K562 (cell line): ENCODE data around the gene SLC13A4. TPM values are rescaled to one million over a fixed set of nuclear protein-coding genes. Genes with fewer than 3 reads are reported as not detected.

Source experiments
- ATAC-seq: fragments of 200-7000 bp; cut with Tn5 transposase; 3 replicates; pipeline ENCODE4 v1.9.1; 2020; ENCODE audit warnings: moderate library complexity
- BruUV-seq: library from RNA; stranded (reverse); fragments of 400-500 nt; replicated peaks from 2 replicates; lab custom pipeline; 2021; lab: Mats Ljungman, UMichigan
- CTCF ChIA-PET: fragments of 300-600 bp; formaldehyde crosslinking; extraction: SDS; loops from one replicate; lab custom pipeline; 2021; ENCODE audit warnings: low intra/inter-chr PET ratio; lab: Yijun Ruan, JAX
- POLR2A ChIA-PET: fragments of 300-600, 350-650 bp; sonication (Branson Sonifier 250); formaldehyde crosslinking; extraction: SDS; loops from one replicate; lab custom pipeline; 2021; ENCODE audit warnings: antibody characterized with exemption, inconsistent platforms; lab: Yijun Ruan, JAX
- DNase-seq, 4 experiments: peaks; one replicate each; pipeline versions ENCODE4 v3.0.0 to v3.0.0-alpha.2; 2011 to 2018; ENCODE audit warnings: low spot score in 3 of 4, mixed read lengths in 3 of 4; ENCODE audit errors: extremely low read depth in 1 of 4
- FAIRE-seq: peaks from 2 replicates; lab custom pipeline; 2011; peaks lifted over from hg19 to GRCh38; lab: Jason Lieb, UNC
- H2AFZ ChIP-seq: 2 replicates; pipeline ENCODE4 v1.6.0; 2011; ENCODE audit warnings: low read depth, low read length, control low read depth, inconsistent platforms
- H3K27ac ChIP-seq: fragments of 200-600 bp; 3 replicates; pipeline ENCODE4 v1.8.0; 2011; ENCODE audit warnings: low read depth, mild to moderate bottlenecking, control low read depth, inconsistent platforms, low read length, moderate library complexity, mixed read lengths; ENCODE audit errors: extremely low read depth
- H3K27me3 ChIP-seq, 2 experiments: fragments of 300-600 bp in 1 of 2; 2 replicates in 1 of 2; 3 replicates in 1 of 2; pipeline versions ENCODE4 v1.6.0 to v1.8.0; 2011; ENCODE audit warnings: inconsistent platforms in 2 of 2, low read length in 2 of 2, mild to moderate bottlenecking in 1 of 2, mixed read lengths in 1 of 2, moderate library complexity in 1 of 2; ENCODE audit not compliant: control insufficient read depth in 2 of 2, insufficient read depth in 2 of 2
- H3K36me3 ChIP-seq: fragments of 300-600 bp; 3 replicates; pipeline ENCODE4 v1.8.0; 2011; ENCODE audit warnings: mild to moderate bottlenecking, low read length, inconsistent platforms; ENCODE audit not compliant: control insufficient read depth, insufficient read depth
- H3K4me1 ChIP-seq, 2 experiments: fragments of 200-600 bp in 1 of 2; replicated peaks in 1 of 2; 2 replicates in 1 of 2; 3 replicates in 1 of 2; pipeline versions ENCODE4 v1.5.1 to v1.8.0; 2011; ENCODE audit warnings: inconsistent platforms in 2 of 2, low read length in 2 of 2, mild to moderate bottlenecking in 1 of 2, mixed read lengths in 1 of 2, moderate library complexity in 1 of 2; ENCODE audit not compliant: control insufficient read depth in 2 of 2, insufficient read depth in 2 of 2
- H3K4me2 ChIP-seq: 2 replicates; pipeline ENCODE4 v1.6.1; 2011; ENCODE audit warnings: low read length, control low read depth, inconsistent platforms, mixed read lengths; ENCODE audit not compliant: insufficient read depth
- H3K4me3 ChIP-seq: fragments of 200-600 bp; sonication (generic), shearing (Covaris generic); 2 replicates; pipeline ENCODE4 v1.5.1; 2016; ENCODE audit warnings: control low read depth, inconsistent platforms
- H3K79me2 ChIP-seq: fragments of 200-600 bp; 3 replicates; pipeline ENCODE4 v1.8.0; 2011; ENCODE audit warnings: low read length, inconsistent platforms; ENCODE audit not compliant: control insufficient read depth, insufficient read depth
- H3K9ac ChIP-seq, 2 experiments: 2 replicates each; pipeline versions ENCODE4 v1.6.0 to v1.6.1; 2011; ENCODE audit warnings: low read depth in 2 of 2, low read length in 2 of 2, control low read depth in 1 of 2, inconsistent platforms in 1 of 2, mild to moderate bottlenecking in 1 of 2, mixed read lengths in 1 of 2; ENCODE audit not compliant: insufficient read depth in 1 of 2
- H3K9me1 ChIP-seq: one replicate; pipeline ENCODE4 v1.6.0; 2011; ENCODE audit warnings: inconsistent platforms, mild to moderate bottlenecking, low read length, moderate library complexity; ENCODE audit not compliant: control insufficient read depth, insufficient read depth
- H3K9me3 ChIP-seq: replicated peaks from 2 replicates; pipeline ENCODE4 v1.5.1; 2011; ENCODE audit warnings: low read depth, low read length, inconsistent platforms; ENCODE audit not compliant: control insufficient read depth, insufficient read depth
- H4K20me1 ChIP-seq: replicated peaks from 2 replicates; pipeline ENCODE4 v1.6.1; 2011; ENCODE audit warnings: low read length, inconsistent platforms, mixed read lengths; ENCODE audit not compliant: control insufficient read depth, insufficient read depth
- CSDE1 ChIP-seq, 2 experiments: fragments of 450-650 bp; IDR thresholded peaks; 2 replicates each; pipeline ENCODE4 v1.6.1; 2016; ENCODE audit warnings: mild to moderate bottlenecking in 1 of 2
- E2F8 ChIP-seq: fragments of 450-650 bp; IDR thresholded peaks from 2 replicates; pipeline ENCODE4 v1.7.1; 2018; ENCODE audit warnings: mild to moderate bottlenecking, low read depth; ENCODE audit not compliant: partially characterized antibody
- HMG20B ChIP-seq: fragments of 250-450 bp; sonication (Bioruptor Pico); IDR thresholded peaks from 2 replicates; pipeline ENCODE4 v1.5.0; 2021; ENCODE audit warnings: mild to moderate bottlenecking
- MTA3 ChIP-seq: fragments of 450-650 bp; formaldehyde crosslinking; IDR thresholded peaks from 2 replicates; pipeline ENCODE4 v1.6.1; 2017; ENCODE audit warnings: mild to moderate bottlenecking, borderline replicate concordance
- SRSF3 ChIP-seq: fragments of 200-400 bp; formaldehyde crosslinking; IDR thresholded peaks from 2 replicates; pipeline ENCODE4 v1.6.1; 2016; ENCODE audit warnings: mild to moderate bottlenecking, low read length, moderate library complexity; ENCODE audit not compliant: insufficient read depth
- ZNF354B ChIP-seq: fragments of 250-450 bp; sonication (Bioruptor Pico); IDR thresholded peaks from 2 replicates; pipeline ENCODE4 v1.4.0; 2020
- WGBS: fragments of 100-300 bp; shearing (Covaris generic); methylation state at CpG from one replicate; pipeline ENCODE4 v1.1.6; 2016; ENCODE audit warnings: low coverage, mixed read lengths; ENCODE audit not compliant: insufficient coverage; ENCODE audit errors: missing lambda C conversion rate; 5-methylcytosine and 5-hydroxymethylcytosine counted together
- in situ Hi-C: fragments of 300-500 bp; cut with MboI; formaldehyde crosslinking; loops from 4 replicates; pipeline ENCODE4 v1.15.0; 2018; ENCODE audit warnings: inconsistent platforms, mixed read lengths
- intact Hi-C: fragments of 100-400 bp; cut with micrococcal nuclease; formaldehyde crosslinking; loops from 2 replicates; pipeline ENCODE4 v1.14.2; 2022
- polyA plus RNA-seq, 8 experiments: library from polyadenylated mRNA; depleted of rRNA in 4 of 8; stranded (reverse) in 5 of 8; unstranded in 3 of 8; fragments of >200 nt; fragmentation: Nextera tagmentation in 2 of 8; fragmentation: Illumina TruSeq in 1 of 8; extraction: Ambion mirVana in 2 of 8; extraction: Trizol in 1 of 8; gene quantifications; 2 replicates each; pipeline versions ENCODE4 v1.2.1 to v1.2.3, GENCODE V29; 2011 to 2014; ENCODE audit warnings: inconsistent platforms in 1 of 8, missing spikeins in 1 of 8
- total RNA-seq, 7 experiments: library from RNA; depleted of rRNA in 6 of 7; stranded (reverse); fragments of >200 nt in 6 of 7; fragmentation: Illumina TruSeq in 2 of 7; extraction: Trizol in 2 of 7; gene quantifications; 2 replicates each; pipeline versions ENCODE4 v1.2.1 to v1.2.3, GENCODE V29; 2011 to 2021; ENCODE audit warnings: low replicate concordance in 1 of 7

SLC13A4 gene
- total and polyA plus RNA-seq, 9 of the 15 experiments (the other 6 are each of a cell fraction or from before 2014, with no cell fraction given) = 0.11 to 1.0 (median 0.36) TPM

GRCh38 chr7:135755351-135755753 lies 27.4 kb upstream of the SLC13A4 start (continued):
- TF ChIP-seq E2F8 (no peak), ZNF354B (CRISPR knock-in tag) (no peak), CSDE1 (IDR thresholded peaks at IDR 0.05) (no peak), MTA3 (no peak)

- FAIRE-seq (no peak), ATAC-seq (peak; percentile 50), DNase-seq (no peak)
- 2% methylated on average over 8 of the region's 8 CpGs for WGBS
- CTCF ChIA-PET = no interaction called here
- H2AFZ ChIP-seq = no peak overlapping the region
- no peak overlapping the region for H3K4me3 ChIP-seq
- BruUV-seq = no TSS peak
- in situ Hi-C loops = no loop called here
- no peak overlapping the region for H3K4me2 ChIP-seq
- H3K4me1 ChIP-seq = no peaks in the 10 kb centered on the region
- H3K9me1 ChIP-seq = no peaks in the 10 kb centered on the region
- H4K20me1 ChIP-seq = no peaks in the 10 kb centered on the region
- peaks cover 65 to 74% of the 10 kb centered on the region in 2 experiments for H3K27me3 ChIP-seq
- no peak for TF ChIP-seq SRSF3
- TF ChIP-seq HMG20B = no peak
- intact Hi-C loops = no loop called here
- H3K9ac ChIP-seq = no peak overlapping the region
- 0 out of 2 replicates have a peak, but pooled peaks cover 5% of the 10 kb centered on the region for H3K9me3 ChIP-seq
- POLR2A ChIA-PET = interaction anchor here (0.9 kb wide), 1 partner anchor 20 kb away, joined by 3 read pairs; no protein-coding TSS in a partner anchor
- no peaks in the 10 kb centered on the region for H3K79me2 ChIP-seq
- no peak overlapping the region for H3K27ac ChIP-seq
- no peaks in the 10 kb centered on the region for H3K36me3 ChIP-seq
Observed at GRCh38 chr7:135753616-135754413, 25.8 kb upstream of the SLC13A4 start.
